Dermis microvascular lymphatic vessel endothelial cell (primary cell): ENCODE measurements around the gene GRIN3B. TPM values are rescaled to one million over a fixed set of nuclear protein-coding genes. Genes with fewer than 3 reads are reported as not detected.
A peak's percentile ranks its signal among the peaks of the same experiment; 100 is the strongest.

Experiments used
- DNase-seq, 2 donors: peaks; one replicate each; pipeline versions ENCODE4 v3.0.0 to v3.0.0-alpha.2; 2010; ENCODE audit warnings: low read depth in 2 of 2
- total RNA-seq: library from RNA; depleted of rRNA; stranded (reverse); fragments of >200 nt; gene quantifications from 2 replicates; pipeline ENCODE4 v1.2.1, GENCODE V29; 2014

The GRIN3B gene
- total RNA-seq, 1 donor from 2014 or later: 0.26 TPM

DNA sequence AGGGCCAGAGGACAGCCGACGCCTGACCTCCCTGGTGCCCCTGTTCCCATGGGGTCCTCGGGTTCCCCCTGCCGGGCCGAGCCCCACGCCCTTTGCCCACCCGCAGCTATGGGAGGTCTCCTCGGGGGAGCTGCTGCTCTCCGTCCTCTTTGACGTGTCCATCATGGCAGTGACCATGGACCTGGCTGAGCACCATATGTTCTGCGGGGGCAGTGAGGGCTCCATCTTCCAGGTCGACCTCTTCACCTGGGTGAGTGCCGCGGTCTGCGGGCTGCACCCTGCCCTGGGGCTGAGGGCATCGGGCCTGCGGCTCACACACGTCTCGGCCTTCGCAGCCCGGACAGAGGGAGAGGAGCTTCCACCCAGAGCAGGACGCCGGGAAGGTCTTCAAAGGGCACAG, 9.5 kb upstream of the GRIN3B start:
- no peak for DNase-seq

DNA sequence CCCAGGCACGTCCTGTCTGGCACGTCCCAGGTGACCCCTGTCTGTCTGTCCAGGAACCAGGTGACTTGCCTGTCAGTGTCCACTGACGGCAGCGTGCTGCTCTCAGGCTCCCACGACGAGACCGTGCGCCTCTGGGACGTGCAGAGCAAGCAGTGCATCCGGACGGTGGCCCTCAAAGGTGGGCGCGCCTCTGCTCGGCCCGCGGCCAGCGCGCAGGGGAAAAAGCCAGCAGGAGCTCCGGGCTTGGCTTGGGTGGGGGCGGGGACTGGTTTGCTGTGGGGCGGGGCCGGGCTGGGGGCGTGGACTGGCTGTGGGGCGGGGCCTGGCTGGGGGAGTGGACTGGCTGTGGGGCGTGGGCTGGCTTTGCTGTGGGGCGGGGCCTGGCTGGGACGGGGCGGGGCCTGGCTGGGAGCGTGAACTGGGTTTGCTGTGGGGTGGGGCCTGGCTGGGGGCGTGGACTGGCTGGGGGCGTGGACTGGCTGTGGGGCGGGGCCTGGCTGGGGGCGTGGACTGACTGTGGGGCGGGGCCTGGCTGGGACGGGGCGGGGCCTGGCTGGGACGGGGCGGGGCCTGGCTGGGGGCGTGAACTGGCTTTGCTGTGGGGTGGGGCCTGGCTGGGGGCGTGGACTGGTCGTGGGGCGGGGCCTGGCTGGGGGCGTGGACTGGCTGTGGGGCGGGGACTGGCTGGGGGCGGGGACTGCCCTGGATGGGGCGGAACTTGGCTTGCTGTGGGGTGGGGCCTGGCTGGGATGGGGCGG, 8.9 kb upstream of the GRIN3B start:
- peak in 1 of 2 donors; percentile 63 for DNase-seq

GRCh38 chr19:991932-992669, 8.1 kb upstream of the GRIN3B start:
- no peak for DNase-seq

GRCh38 chr19:992670-993055, 7.6 kb upstream of the GRIN3B start:
- no peak for DNase-seq

GRCh38 chr19:993361-993830, 6.8 kb upstream of the GRIN3B start:
- DNase-seq: no peak

DNA sequence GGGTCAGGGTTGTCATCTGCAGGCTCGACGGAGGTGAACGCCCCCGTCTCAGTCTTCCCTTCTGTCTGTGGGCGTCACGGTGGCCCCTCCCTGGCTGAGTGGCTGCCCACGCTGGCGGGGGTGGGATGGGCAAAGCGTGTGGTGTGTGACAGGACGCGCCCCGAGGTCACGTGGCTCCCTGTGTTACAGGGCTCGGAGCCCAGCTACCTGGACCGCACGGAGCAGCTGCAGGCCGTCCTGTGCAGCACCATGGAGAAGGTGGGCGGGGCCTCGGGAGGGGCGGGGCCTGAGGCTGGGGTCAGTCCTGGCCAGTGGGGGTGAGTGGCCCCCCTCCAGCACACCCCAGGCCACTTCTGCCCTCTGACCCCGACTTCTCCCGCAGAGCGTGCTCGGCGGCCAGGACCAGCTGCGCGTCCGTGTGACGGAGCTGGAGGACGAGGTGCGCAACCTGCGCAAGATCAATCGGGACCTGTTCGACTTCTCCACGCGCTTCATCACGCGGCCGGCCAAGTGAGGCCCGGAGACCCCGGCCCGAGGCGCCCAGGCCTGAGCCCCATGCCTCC, 6.3 kb upstream of the GRIN3B start:
- DNase-seq: no peak

DNA sequence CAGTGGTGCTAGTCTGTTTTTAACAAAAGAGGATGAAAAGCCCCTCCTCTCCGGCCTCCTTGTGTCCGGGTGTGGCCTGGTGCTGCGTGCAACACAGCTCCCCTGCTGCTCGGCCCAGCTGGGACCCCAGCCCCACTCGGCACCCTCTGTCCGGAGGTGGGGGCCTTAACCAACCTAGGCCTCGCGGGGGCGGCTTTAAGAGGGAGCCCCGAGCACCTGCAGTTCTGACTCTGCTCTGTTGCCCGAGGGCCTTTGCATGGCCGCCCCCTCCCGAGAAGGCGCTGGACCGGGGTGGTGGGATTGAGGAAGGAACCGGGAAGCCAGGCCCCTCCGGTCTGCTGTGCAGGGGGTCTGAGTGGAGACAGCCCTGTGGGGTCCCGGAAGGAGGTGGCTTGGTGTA, 5.7 kb upstream of the GRIN3B start:
- no peak for DNase-seq

DNA sequence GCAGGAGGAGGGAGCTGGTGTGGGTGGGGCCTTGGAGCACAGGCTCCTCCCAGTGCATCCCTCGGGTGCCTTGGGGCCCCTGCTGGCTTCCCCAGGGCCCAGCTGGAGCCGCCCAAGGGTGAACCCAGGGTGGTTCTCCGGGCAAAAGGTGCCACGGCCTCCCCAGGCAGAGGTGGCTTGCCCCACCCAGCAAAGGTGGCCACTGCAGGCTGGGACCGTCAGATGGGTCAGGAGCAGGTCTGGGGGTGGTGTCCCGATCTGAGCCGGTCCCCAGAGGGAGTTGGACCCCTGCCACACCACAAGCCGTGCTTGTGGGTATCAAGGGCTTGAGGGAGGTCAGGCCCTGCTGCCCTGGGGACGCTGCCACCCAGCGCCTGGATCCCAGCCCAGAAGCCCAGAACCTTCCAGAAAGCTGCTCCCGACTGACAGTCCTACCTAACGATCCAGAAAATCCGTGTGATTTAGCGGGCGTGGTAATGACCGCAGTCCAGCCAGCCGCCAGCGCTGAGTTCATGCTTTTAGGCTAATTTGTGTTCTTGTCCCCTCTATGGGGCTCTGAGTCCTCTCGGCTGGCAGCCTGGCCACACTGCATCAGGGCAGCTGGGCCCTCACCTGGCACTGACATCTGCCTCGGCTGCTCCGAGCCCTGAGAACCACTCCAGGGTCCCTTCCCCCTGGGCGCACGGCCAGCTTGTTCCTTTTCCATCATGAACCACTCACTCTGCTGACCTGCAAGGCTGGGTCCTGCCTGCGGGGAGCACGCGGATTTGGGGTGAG, 5.0 kb upstream of the GRIN3B start:
- DNase-seq: no peak

- DNase-seq: peak in 1 of 2 donors; percentile 48
These were observed 4.0 kb upstream of the GRIN3B start for GRCh38 chr19:996051-996838.

DNA sequence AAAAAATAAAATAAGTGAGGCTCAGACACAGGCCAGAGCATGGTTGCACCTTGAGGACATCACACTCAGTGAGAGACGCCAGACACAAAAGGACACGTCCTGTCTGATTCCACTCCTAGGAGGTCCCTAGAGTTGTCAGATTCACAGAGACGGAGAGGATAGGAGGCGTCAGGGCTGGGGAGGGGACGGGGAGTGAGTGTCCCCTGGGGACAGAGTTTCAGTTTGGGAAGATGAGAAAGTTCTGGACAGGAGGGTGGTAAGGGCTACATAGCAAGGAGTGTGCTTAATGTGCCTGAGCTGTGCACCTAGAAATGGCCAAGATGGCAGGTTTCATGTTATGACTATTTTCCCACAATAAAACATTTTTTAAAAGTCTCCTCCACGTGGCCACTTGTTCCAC, 2.2 kb upstream of the GRIN3B start:
- no peak for DNase-seq

GRCh38 chr19:999379-999719, 870 bp upstream of the GRIN3B start:
- no peak for DNase-seq

- DNase-seq: no peak
These were observed 645 bp downstream of the GRIN3B start for GRCh38 chr19:1000591-1001537.

DNA sequence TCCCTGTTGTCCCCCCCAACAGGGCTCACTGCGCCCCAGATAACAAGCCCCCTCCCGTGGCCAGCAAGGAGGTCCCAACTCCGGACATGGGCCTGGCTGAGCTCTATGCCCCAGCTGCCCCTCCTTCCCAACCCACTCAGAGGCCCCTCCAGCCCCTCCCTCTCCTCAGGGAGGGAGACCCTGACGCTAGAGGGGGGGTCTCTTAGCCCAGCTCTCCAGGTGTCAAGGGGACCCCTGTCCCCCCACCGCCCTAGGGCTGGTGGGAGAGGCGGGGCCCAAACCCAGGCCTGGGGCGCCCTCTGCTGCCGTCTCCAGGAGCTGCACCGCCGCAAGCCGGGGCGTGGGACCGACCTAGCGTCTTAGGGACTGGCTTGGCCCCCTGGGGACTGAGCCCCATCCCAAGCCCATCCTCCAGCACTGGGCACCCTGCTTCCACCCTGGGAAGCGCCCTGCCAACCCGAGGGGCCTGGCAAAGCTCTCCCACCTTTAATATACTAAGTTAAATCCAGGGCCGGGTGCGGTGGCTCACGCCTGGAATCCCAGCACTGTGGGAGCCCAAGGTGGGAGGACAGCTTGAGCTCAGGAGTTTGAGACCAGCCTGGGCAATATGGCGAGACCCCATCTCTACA, 1.4 kb downstream of the GRIN3B start:
- DNase-seq: peak in 1 of 2 donors; percentile 35

DNA sequence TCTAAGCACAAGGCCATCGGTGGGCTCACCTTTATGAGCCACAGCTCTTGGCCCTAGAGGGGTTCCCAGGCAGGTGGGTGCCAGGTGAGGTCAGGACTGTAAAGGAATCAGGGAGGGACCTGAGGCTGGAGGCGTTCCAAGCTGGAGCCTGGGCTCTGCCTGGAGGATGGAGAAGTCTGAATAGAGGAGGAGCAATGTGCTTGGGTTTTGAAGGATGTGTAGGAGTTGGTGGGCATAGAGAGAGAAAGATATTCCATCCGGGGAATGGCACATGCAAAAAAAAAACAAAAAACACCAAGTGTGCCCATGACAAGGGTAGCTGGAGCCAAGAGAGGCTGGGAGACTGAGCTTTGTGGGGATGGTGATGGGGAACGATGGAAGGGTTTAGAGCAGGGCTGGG, 2.4 kb downstream of the GRIN3B start:
- no peak for DNase-seq

- DNase-seq: no peak
These were observed 3.1 kb downstream of the GRIN3B start for GRCh38 chr19:1003283-1003682.

DNA sequence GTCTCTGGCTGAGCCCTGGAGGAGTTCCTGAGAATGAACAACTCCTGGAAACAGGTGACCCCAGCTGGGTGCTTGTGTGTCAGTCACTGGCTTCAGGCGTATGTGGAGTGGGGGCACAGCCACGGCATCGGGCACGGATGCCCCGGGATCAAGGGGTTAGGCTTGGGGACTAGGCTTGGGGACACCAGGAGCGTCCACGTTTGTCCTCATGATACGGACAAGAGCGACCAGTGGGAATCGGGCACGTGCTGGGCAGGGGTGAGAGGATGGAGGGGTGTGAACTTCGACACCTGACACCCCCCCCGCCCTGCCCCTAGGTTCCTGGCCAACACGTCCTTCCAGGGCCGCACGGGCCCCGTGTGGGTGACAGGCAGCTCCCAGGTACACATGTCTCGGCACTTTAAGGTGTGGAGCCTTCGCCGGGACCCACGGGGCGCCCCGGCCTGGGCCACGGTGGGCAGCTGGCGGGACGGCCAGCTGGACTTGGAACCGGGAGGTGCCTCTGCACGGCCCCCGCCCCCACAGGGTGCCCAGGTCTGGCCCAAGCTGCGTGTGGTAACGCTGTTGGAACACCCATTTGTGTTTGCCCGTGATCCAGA, 4.1 kb downstream of the GRIN3B start:
- DNase-seq: no peak

DNA sequence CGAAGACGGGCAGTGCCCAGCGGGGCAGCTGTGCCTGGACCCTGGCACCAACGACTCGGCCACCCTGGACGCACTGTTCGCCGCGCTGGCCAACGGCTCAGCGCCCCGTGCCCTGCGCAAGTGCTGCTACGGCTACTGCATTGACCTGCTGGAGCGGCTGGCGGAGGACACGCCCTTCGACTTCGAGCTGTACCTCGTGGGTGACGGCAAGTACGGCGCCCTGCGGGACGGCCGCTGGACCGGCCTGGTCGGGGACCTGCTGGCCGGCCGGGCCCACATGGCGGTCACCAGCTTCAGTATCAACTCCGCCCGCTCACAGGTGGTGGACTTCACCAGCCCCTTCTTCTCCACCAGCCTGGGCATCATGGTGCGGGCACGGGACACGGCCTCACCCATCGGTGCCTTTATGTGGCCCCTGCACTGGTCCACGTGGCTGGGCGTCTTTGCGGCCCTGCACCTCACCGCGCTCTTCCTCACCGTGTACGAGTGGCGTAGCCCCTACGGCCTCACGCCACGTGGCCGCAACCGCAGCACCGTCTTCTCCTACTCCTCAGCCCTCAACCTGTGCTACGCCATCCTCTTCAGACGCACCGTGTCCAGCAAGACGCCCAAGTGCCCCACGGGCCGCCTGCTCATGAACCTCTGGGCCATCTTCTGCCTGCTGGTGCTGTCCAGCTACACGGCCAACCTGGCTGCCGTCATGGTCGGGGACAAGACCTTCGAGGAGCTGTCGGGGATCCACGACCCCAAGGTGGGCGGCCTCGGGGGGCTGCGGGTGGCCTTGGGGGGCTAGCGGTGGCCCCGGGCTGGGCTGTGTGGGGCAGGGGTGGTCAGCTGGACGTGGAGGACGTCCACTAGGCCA, 4.8 kb downstream of the GRIN3B start:
- DNase-seq: no peak

- DNase-seq: no peak
These were observed 6.6 kb downstream of the GRIN3B start for GRCh38 chr19:1006711-1007398.
